K562 (cell line): ENCODE data around the gene TXNL1. TPM values are rescaled to one million over a fixed set of nuclear protein-coding genes. Genes with fewer than 3 reads are reported as not detected.
A peak's percentile ranks its signal among the peaks of the same experiment; 100 is the strongest.

ENCODE experiments used
- BRCA1 ChIP-seq, 2 experiments: fragments of 450-650 bp in 1 of 2; sonication (generic) in 1 of 2; formaldehyde crosslinking in 1 of 2; IDR thresholded peaks; 2 replicates each; pipeline versions ENCODE4 v1.5.0 to v1.6.1; 2017 to 2020; ENCODE audit warnings: mild to moderate bottlenecking in 1 of 2, missing genetic modification reagents in 1 of 2
- MGA ChIP-seq: fragments of 450-650 bp; IDR thresholded peaks from 2 replicates; pipeline ENCODE4 v1.6.1; 2016; ENCODE audit warnings: mild to moderate bottlenecking, moderate library complexity
- MTA2 ChIP-seq: fragments of 450-650 bp; IDR thresholded peaks from 2 replicates; pipeline ENCODE4 v1.6.1; 2016; ENCODE audit warnings: low read depth
- NR1H2 ChIP-seq: sonication (generic); formaldehyde crosslinking; IDR thresholded peaks from 2 replicates; pipeline ENCODE4 v1.4.0; 2020; ENCODE audit warnings: mild to moderate bottlenecking, missing genetic modification reagents
- PKNOX1 ChIP-seq: fragments of 450-650 bp; IDR thresholded peaks from 2 replicates; pipeline ENCODE4 v1.6.1; 2016
- SMAD2 ChIP-seq: fragments of 150-350 bp; IDR thresholded peaks from 2 replicates; pipeline ENCODE4 v1.6.1; 2014; ENCODE audit warnings: low read depth, mild to moderate bottlenecking, low read length
- SP2 ChIP-seq: IDR thresholded peaks from 2 replicates; pipeline ENCODE4 v1.6.1; 2011; ENCODE audit warnings: mild to moderate bottlenecking, low read depth, low read length, moderate library complexity; ENCODE audit not compliant: poor library complexity, severe bottlenecking; ENCODE audit errors: extremely low read depth
- ZKSCAN1 ChIP-seq: fragments of 150-350 bp; IDR thresholded peaks from 2 replicates; pipeline ENCODE4 v1.6.1; 2016; ENCODE audit warnings: low read depth, low read length
- ZNF165 ChIP-seq: fragments of 250-450 bp; sonication (Bioruptor Pico); IDR thresholded peaks from 2 replicates; pipeline ENCODE4 v1.4.0; 2020; ENCODE audit warnings: borderline replicate concordance
- polyA plus RNA-seq, 8 experiments: library from polyadenylated mRNA; depleted of rRNA in 4 of 8; stranded (reverse) in 5 of 8; unstranded in 3 of 8; fragments of >200 nt; fragmentation: Nextera tagmentation in 2 of 8; fragmentation: Illumina TruSeq in 1 of 8; extraction: Ambion mirVana in 2 of 8; extraction: Trizol in 1 of 8; gene quantifications; 2 replicates each; pipeline versions ENCODE4 v1.2.1 to v1.2.3, GENCODE V29; 2011 to 2014; ENCODE audit warnings: inconsistent platforms in 1 of 8, missing spikeins in 1 of 8
- total RNA-seq, 7 experiments: library from RNA; depleted of rRNA in 6 of 7; stranded (reverse); fragments of >200 nt in 6 of 7; fragmentation: Illumina TruSeq in 2 of 7; extraction: Trizol in 2 of 7; gene quantifications; 2 replicates each; pipeline versions ENCODE4 v1.2.1 to v1.2.3, GENCODE V29; 2011 to 2021; ENCODE audit warnings: low replicate concordance in 1 of 7
- TF ChIP-seq, protein P1 (sequence below): fragments of 250-450 bp; sonication (Bioruptor Pico); IDR thresholded peaks from 2 replicates; pipeline ENCODE4 v1.6.1; 2021; ENCODE audit warnings: mild to moderate bottlenecking

The TXNL1 gene
- total and polyA plus RNA-seq, 9 of the 15 experiments (the other 6 are each of a cell fraction or from before 2014, with no cell fraction given) = 45.4 to 103 (median 65.7) TPM

DNA sequence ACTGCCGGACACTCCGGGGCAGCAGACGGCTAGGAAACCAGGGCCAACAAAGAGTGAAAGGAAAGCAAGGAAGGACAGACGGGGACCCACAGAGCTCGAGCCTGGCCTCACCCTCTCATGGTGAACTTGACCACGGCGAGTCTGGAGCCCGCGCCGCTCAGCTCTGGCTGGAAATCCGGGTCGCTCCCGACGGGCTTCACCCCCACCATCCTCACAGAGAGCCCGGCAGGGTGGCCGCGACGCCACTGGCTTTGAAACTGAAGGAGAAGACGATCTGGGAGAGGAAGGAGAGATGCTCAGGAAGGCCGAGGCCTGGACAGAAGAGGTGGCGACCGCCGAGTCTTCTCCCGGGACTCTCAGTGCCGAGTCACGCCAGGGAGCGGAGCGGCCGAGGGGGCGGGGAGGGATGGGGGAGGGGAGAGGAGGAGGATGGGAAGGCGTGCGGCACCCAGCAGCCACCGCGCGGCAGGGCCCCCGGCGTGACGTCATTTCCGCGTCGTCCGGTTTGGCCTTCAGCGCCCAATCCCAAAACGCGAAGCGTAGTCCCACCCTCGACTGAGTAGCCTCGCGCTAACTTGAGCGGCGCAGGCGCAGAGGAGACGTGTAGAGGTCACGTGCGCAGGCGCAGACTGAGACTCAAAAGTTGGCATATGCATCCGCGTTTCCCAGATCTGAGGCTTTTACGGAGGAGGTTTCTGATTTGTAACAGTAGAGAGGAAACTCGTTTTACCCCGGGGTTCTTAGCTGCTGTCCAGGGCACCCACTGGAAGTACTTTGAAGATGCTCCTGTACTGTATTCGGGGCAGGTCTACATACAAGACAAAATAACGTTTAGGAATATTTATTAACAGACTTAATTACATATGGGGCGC is at the start of gene TXNL1 (continued):
- 0 out of 2 replicates have a peak, but pooled peaks have one; percentile 38 for TF ChIP-seq MGA
- no peak for TF ChIP-seq SMAD2
- no peak for TF ChIP-seq NR1H2 (CRISPR knock-in tag)
- TF ChIP-seq, protein P1, sequence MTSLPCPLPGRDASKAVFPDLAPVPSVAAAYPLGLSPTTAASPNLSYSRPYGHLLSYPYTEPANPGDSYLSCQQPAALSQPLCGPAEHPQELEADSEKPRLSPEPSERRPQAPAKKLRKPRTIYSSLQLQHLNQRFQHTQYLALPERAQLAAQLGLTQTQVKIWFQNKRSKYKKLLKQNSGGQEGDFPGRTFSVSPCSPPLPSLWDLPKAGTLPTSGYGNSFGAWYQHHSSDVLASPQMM (CRISPR knock-in tag) = no peak
- no peak; the same call in 1 of the 2 replicates for TF ChIP-seq ZKSCAN1
- no peak for TF ChIP-seq MTA2
- TF ChIP-seq SP2 = no peak
- TF ChIP-seq PKNOX1 = no peak
- no peak for TF ChIP-seq BRCA1 (IDR thresholded peaks at IDR 0.05)
- TF ChIP-seq BRCA1 (CRISPR knock-in tag; IDR thresholded peaks at IDR 0.05) = no peak
- no peak for TF ChIP-seq ZNF165
